Measurements from ENCODE around the gene WDFY4.

DNA sequence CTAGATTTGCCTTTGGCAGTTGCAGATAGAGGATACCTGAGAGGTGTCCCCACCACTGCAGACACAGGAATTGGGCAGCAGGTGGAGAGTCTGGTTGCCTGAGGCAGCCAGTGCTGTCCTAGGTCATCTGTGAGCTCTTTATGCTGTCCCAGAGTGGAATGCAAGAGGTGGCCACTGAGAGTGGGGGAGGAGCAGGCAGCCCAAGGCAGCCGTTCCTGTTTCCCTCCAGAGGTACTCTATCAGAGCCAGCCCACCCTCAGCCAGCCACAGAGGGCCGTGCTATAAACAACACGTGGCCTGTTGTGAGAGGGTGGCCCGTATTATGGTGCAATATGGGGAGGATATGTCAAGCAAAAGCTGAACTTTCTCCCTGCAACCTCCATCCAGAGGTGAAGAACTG lies 246.5 kb downstream of the WDFY4 start:
- no peak for TF ChIP-seq HDGF (IDR thresholded peaks at IDR 0.05; ENCODE audit: borderline replicate concordance)
- TF ChIP-seq ZNF384 (IDR thresholded peaks at IDR 0.05): no peak
- TF ChIP-seq FOXM1 (IDR thresholded peaks at IDR 0.05; ENCODE audit: borderline replicate concordance): no peak
- no peak for TF ChIP-seq SP1 (IDR thresholded peaks at IDR 0.05)
- no peak for TF ChIP-seq BHLHE40 (IDR thresholded peaks at IDR 0.05; ENCODE audit: borderline replicate concordance)

Measured in HEK293T (cell line).